GM18951 (cell line): ENCODE data around the gene CNNM4.
"Not testable (repeated sequence)": the region's sequence is repeated elsewhere in the genome, so short reads cannot be mapped to it uniquely, and the experiment has no call there.

ENCODE experiments used
- POLR2A ChIP-seq: IDR thresholded peaks from 4 replicates; pipeline ENCODE4 v1.6.1; 2011; ENCODE audit warnings: mild to moderate bottlenecking; ENCODE audit not compliant: insufficient read length, insufficient read depth; ENCODE audit errors: extremely low read depth
- in situ Hi-C: fragments of 300-500 bp; cut with MboI; formaldehyde crosslinking; loops from one replicate; pipeline ENCODE4 v1.12.0; 2022; ENCODE audit warnings: low sequenced_read_pairs, mixed read lengths, inconsistent platforms; ENCODE audit not compliant: unreplicated experiment

CNNM4 gene

DNA sequence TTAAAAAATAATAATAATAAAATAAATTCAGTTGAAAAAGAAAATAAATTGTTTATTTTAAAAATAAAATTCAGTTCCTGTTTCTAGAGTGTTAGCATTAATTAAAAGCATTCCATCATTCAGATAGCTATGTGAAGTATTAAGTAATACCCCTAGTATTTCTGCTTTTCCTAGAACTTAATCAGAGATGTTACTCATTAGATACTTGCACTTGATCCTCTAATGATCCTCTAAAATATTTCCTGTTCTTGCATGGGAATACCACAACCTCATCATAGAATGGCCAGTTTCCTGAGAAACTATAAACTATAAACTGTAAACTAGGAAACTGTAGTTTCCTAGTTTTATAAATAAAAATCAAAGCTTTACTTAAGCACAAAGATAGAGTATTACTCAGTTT is 44.3 kb downstream of the CNNM4 start:
- in situ Hi-C loops = no loop called here
- no peak for TF ChIP-seq POLR2A

DNA sequence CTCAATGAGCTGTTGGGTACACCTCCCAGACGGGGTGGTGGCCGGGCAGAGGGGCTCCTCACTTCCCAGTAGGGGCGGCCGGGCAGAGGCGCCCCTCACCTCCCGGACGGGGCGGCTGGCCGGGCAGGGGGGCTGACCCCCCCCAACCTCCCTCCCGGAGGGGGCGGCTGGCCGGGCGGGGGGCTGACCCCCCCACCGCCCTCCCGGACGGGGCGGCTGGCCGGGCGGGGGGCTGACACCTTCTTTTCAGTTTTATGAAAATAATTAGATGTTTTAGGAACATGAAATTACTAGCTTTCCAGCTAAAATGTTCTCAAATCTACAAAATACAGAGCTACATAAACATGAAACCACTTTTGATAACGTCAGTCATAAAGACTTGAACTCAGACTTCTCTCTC is 45.2 kb downstream of the CNNM4 start:
- in situ Hi-C loops = not testable (repeated sequence)

DNA sequence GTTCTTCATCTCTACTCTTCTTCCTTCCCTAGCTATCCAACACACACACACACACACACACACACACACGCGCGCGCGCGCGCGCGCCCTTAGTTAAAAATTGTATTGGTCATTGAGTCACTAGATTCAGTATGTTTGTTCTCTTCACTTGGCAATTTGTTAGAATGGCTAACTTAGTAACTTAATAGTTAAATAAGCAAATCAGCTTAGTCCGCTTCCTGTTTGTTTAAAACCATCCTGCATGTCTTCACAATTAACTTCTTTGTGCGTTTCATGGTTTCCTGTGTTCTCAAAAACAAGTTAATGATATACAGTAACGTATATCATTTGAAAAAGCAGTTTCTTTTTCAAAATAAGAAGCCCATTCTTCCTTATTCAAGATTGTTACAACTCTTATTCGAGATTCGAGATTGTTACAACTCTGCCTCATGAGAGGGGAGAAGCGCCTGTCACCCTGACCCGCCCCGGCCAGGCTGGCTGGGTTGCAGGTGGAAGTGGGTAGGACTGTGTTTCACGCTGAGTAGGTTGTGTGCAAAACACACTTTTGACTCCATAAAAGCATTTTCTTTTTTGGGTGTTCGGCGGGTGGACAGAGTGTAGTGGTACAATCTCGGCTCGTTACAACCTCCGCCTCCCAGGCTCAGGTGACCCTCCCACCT is 45.9 kb downstream of the CNNM4 start:
- no peak for TF ChIP-seq POLR2A
- in situ Hi-C loops = no loop called here

DNA sequence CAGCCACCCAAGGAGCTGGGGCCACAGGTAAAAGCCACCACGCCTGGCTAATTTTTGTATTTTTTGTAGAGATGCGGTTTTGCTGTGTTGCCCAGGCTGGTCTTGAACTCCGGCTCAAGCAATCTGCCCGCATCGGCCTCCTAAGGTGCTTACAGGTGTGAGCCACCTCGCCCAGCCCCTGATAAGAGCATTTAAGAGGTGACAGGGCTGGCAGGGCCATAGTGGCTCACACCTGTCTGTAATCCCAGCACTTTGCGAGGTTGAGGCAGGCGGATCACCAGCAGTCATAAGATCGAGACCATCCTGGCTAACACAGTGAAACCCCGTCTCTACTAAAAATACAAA is 46.4 kb downstream of the CNNM4 start:
- in situ Hi-C loops = no loop called here
- no peak for TF ChIP-seq POLR2A

DNA sequence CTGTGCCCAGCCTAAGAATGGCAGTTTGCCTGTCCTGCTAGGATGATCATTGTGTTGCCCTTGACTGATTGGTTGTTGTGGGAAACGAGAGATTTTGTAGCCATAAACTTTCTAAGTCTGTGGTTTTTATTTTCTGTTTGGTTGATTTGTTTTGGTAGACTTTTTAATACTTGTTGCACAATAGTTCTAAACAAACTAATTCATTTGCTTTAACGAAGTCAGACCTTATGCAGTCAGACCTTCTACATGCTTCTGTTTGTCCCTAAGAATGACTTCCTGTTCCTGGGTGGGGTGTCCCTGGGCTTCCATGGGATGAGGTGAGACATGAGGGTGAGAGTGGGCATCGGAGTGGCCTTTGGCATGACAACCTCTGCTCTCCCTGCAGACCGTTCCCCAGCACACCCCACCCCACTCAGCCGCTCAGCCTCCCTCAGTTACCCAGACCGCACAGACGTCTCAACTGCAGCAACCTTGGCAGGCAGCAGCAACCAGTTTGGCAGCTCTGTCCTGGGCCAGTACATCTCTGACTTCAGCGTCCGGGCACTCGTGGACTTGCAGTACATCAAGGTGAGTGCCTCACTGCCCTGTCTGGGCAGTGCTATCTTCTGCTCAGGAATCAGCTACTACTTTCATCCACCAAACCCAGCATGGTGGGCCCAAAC is 47.6 kb downstream of the CNNM4 start:
- TF ChIP-seq POLR2A = no peak
- in situ Hi-C loops = no loop called here

DNA sequence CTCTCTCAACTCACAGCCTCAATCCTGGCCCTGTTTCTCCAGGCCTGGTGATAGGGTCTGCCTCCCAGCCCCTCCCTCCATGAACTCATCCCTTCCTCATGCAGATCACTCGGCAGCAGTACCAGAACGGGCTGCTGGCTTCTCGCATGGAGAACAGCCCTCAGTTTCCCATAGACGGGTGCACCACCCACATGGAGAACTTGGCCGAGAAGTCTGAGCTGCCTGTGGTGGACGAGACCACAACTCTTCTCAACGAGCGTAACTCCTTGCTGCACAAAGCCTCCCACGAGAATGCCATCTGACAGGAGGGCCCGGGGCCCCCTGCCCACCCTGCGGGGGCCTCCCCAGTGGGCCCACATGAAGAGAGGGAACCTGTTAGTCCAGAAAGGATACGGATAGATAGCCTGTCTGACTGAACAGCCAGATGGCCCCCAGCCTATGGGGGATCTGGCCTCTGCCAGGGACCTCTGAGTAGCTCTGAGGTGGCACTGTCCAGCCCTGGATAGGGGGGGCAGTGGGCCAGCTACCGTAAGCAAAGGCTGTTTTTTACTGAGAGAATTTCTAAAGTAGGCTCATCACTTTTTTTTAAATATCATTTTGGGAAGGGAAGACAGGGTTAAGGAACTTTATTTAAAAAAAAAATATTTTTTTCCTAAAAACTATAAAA is 48.6 kb downstream of the CNNM4 start:
- in situ Hi-C loops = no loop called here
- no peak for TF ChIP-seq POLR2A

DNA sequence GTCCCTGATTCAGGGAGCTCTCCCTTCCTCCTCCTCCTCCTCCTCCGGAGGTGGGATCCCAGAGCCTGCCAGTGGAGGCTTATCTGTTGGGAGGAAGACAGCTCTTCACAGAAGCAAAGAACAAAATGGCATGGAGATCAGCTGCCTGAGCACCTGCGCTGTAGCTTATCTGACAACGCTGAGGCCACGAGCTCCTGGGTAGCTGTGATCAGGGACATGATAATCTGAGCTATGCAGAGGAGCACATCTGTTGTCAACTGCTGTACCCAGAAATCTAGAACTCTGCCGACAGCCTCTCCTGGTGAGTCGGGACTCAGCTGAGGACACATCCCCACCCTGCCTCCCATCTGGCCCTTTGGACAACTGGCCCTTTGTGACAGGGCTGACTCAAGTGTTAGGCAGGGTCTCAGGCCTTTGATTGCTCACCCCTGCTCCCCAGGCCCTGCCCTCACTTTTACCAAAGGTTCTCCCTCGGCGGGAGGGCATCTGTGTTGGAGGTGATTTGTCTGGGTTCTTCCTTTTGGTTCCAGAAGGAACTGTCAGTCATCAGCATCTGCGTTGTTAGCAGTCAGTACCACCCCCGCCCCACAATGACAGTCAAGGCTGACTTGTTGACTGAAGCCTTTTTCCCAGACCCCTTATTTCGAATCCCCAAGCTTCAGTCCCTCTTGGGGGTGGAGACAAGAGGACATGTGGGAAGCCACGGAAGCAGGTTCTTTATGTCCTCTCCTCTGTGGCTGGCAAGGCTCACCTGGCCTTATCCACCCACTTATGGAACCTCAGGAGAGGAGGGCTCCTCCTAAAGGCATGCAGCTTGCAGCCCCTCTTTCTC is 49.5 kb downstream of the CNNM4 start:
- TF ChIP-seq POLR2A = no peak
- in situ Hi-C loops = no loop called here

DNA sequence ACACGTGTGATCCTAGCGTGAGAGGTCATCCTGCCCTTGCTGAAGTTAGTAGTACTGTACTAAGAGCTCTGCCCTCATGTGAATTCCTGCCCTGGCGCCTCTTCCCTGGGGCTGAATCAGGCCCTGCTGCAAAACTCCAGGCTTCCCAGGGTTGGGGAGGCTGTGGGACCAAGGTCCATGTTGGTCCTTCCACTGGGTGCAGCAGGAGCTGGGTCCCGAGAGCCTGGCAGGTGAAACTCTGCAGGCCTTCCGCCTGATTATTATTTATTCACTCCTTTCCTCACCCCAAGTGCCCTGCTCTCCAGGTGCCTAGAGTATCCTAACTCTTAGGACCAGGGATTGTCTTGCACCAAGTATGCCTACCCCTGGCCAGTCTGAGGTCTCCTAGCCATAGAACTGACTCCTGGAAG is 50.1 kb downstream of the CNNM4 start:
- in situ Hi-C loops = no loop called here

DNA sequence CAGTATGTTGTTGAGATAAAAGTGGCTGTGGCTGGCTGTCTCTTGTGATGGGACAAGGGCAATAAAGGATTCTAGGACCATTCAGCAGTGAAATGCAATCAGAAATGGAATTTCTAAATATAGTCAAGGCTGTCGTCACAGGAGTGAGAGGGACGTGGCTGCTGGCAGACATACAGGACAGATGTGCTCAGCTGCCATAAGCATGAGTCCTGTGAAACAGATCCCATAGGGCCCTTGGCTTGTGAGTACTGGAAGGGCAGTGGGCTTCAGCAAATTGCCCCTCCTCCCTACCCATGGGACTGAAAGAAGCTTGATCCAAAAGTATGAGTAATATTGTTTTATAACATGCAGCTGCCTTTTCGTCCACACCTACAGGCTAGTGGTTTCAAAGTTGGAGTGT is 51.2 kb downstream of the CNNM4 start:
- in situ Hi-C loops = no loop called here
- no peak for TF ChIP-seq POLR2A

More for the DNA sequence above, 50.1 kb downstream of the CNNM4 start:
- no peak for TF ChIP-seq POLR2A

DNA sequence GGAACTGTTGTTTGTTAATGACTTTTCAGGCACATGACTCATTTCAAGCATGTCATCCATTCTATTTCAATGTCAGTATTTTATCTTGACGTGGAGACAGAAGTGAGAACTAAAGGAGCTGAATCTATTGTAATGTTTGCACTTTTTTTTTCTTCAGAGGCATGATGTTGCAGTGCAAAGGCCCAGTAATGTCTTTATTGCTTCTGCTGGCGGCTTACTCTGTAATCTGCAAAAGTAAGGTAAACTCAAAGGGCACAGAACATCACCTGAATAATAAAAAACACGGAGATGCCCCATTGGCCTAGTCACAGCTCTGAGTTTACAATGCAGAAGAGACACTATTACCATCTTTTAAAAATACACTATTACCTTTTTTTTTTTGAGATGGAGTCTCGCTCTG is 53.0 kb downstream of the CNNM4 start:
- in situ Hi-C loops = no loop called here

DNA sequence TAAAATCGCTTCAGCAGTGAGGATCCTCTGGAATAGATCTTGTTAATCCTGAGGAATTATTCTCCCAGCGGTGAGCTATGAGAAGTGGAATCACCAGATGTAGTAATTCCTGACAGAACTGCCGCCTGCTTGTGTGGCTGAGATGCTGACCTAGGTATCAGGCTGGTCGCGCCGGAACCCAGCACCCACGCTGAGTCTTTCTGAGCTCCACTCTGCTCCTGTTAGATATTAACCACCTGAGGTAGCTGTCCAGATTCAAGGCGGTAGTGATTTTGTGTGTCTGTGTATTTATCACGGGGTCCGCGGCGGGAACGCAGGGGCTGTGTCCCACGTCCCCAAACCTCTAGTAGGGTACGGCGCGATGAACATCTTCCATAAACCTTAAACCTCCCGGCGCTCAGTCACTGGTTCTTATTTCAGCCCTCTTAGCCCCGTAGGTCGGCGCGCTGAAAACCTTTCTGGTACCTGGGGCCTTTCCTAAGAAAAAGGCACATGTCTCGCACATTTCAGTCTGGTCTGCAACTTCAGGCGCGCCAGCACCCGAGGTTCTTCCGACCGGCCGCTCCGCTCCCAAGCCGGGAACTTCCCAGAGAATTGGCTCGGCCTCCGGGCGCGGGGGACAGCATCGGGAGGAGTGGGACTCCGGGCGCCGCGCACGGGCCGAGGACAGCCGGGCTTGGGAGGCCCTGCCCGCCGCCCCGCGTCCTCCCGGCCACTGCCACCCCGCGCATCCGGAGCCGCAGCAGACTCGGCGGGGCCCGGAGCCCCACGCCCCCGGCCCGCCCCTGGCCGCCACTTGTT is 54.8 kb downstream of the CNNM4 start:
- TF ChIP-seq POLR2A = no peak
- in situ Hi-C loops = no loop called here

More for the DNA sequence above, 53.0 kb downstream of the CNNM4 start:
- TF ChIP-seq POLR2A = no peak

DNA sequence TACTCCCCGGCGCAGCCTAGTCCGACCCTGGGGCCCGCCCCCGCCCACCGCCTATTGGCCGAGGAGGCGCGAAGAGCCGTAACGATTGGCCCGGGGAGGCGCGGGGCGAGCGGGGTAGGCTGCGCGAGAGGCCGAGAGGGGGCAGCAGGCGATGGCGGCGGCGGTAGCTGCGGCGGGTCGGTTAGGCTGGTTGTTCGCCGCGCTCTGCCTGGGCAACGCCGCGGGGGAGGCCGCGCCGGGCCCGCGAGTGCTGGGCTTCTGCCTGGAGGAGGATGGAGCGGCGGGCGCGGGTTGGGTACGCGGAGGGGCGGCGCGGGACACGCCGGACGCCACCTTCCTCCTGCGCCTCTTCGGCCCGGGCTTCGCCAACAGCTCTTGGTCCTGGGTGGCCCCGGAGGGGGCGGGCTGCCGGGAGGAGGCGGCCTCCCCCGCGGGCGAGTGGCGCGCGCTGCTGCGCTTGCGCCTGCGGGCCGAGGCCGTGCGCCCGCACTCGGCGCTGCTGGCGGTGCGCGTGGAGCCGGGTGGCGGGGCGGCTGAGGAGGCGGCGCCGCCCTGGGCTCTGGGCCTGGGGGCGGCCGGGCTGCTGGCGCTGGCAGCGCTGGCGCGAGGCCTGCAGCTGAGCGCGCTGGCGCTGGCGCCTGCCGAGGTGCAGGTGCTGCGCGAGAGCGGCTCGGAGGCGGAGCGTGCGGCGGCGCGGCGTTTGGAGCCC is 55.6 kb downstream of the CNNM4 start, which contains the start of gene CNNM3:
TSS of gene CNNM3 (plus strand) at position 142 of the 709 bp plus-strand sequence. CDS start at position 152, 10 bp downstream.
- TF ChIP-seq POLR2A = peak; percentile 78
- in situ Hi-C loops = no loop called here
